Urothelium cell line (cell line): Measurements from ENCODE around the gene GREB1.

Experiments
- DNase-seq: peaks from one replicate; pipeline ENCODE4 v3.0.0; 2011; ENCODE audit warnings: low spot score, mixed read lengths
- FAIRE-seq: peaks from 2 replicates; lab custom pipeline; 2011; peaks lifted over from hg19 to GRCh38; lab: Jason Lieb, UNC

GREB1 gene

DNA sequence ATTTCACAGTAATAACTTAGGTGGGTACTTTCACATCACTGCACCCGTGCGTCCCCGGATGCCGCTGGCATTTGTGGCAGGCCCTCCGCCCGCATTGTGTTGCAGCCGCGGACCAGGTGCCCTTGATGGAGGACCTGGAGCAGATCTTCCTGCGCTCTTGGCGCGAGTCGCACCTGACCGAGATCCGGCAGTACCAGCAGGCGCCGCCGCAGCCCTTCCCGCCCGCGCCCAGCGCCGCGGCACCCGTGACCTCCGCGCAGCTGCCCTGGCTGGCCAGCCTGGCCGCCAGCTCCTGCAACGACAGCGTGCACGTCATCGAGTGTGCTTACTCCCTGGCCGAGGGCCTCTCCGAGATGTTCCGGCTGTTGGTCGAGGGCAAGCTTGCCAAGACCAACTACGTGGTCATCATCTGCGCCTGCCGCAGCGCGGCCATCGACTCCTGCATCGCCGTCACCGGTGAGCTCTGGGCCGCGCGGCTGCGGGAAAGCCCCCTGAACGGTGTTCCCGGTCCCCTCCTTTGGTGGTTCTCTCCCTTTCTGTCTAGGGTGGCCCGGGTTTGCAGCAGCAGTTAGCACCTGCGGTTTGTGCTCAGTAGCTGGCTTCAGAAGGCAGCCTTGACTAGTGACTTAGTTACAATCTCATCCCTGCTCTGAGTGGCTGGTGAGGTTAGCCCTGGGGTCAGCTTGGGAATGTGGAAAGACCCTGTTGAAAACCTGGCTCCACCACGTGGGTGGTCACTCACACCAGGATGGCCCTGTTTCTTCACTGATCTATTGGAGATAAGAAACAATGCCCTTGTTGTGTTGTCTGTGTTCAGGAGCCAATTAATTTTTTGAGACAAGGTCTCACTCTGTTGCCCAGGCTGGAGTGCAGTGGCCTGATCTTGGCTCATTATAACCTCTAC lies 59.1 kb downstream of the GREB1 start:
- FAIRE-seq = no peak
- DNase-seq = no peak

DNA sequence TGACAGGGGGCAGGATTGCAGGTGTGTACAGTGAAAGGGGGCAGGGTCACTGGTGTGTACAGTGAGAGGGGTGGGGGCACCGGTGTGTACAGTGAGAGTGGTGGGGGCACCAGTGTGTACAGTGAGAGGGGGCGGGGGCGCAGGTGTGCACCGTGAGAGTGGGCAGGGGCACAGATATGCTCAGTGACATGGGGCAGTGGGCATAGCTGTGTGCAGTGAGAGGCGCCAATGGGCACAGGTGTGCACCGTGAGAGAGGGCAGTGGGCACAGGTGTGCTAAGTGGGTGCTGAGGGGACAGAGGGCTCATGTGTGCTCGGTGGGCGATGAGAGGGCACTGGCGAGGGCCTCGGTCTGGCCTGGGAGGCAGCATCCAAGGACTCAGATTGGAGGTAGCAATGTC lies 63.0 kb downstream of the GREB1 start:
- peak; percentile 73 for FAIRE-seq
- DNase-seq = no peak

DNA sequence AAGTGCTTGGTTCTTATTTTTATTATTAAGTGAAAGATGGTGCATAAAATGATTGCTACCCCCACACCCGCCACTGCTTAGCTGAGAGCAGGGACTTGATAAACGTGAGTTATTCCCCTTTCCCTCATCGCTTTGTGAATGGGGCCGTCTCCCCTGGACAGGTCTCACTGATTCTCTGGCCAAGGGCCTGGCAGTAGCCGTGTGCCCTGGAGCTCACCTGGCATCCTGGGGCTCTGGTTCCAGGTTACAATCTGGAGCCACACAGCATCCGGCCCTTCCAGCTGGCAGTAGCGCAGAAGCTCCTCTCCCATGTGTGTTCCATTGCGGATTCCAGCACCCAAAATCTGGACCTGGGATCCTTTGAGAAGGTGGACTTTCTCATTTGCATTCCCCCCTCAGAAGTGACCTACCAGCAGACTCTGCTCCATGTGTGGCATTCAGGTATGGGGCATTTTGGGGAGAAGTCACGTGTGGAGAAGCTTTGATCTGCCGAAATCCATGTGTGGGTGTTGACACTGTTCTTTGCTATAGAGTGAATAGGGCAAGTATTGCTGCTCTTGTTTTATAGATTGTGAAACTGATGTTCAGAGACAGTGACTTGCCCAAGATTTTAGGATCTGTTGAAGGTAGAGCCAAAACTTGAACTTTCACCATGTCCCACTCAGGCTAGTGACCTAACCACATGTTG lies 63.8 kb downstream of the GREB1 start:
- FAIRE-seq (no peak), DNase-seq (no peak)

DNA sequence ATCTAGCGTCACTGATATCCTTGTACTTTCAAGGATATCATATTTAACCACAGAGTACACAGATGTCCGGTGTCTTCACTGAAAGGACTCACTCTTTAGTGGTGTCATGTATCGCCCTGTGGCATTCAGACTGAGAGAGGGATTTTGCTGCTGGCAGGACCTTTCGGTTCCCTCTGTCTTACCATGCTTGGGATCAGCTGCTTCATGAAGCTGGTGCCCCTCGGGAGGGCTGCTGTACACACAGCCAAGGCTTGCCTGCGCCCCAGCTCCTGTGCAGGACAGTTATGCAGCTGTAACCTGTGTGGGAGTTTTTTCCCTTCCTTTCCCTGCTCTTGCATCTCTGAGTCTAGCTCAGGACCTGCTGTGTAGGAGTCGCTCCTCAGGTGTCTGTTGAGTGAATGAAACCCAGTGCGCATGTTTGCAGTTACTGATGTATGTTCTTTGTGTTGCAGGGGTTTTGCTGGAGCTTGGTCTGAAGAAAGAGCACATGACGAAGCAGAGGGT lies 64.4 kb downstream of the GREB1 start:
- FAIRE-seq = no peak
- DNase-seq = no peak

DNA sequence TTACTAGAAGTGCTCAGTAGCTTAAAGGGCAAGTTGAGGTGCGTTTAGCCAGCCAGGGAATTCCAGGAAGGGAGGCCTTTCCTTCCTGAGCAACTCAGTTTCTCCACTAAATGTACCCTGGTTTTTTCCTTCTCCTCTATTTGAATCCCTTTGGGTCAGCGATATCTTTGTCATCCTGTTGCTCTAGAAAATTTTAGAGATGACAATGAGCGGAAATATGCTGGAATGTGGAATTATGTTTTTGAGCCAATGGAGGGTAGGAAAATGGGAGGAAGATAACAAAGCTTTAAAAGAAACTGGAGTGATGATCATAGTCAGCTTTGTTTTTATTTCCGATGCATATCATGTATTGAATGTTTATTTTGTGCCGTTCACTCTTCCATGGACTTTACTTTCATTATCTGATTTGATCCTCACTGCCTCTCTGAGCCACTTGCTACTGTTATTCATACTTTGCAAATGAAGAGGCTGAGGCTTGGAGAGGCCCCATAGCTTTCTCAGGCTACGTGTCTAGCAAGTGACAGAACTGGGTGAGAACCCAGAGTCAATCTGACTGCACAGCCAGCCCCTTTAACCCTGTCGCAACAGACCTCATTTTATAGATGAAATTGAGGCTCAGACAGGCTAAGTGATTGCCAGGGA lies 68.8 kb downstream of the GREB1 start:
- FAIRE-seq (no peak), DNase-seq (no peak)

DNA sequence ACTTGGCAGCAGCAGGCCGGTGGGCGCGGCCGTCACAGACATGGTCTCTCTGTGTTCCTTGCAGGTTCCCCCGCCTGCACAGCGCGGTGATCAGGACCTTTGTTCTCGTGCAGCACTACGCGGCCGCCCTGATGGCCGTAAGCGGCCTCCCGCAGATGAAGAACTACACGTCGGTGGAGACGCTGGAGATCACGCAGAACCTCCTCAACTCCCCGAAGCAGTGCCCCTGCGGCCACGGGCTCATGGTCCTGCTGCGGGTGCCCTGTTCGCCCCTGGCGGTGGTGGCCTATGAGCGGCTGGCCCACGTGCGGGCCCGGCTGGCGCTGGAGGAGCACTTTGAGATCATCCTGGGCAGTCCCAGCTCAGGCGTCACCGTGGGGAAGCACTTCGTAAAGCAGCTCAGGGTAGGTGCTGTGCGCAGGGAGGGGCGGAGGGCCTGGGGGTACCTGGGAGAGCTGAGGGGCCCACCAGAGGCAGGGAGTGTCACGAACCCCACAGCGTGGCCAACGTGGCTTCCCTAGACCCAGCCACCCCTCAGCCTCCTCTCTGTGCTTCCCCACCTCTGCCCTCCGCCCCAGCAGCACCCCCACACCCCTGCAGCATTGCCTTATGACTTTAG lies 76.9 kb downstream of the GREB1 start:
- FAIRE-seq (no peak), DNase-seq (no peak)

DNA sequence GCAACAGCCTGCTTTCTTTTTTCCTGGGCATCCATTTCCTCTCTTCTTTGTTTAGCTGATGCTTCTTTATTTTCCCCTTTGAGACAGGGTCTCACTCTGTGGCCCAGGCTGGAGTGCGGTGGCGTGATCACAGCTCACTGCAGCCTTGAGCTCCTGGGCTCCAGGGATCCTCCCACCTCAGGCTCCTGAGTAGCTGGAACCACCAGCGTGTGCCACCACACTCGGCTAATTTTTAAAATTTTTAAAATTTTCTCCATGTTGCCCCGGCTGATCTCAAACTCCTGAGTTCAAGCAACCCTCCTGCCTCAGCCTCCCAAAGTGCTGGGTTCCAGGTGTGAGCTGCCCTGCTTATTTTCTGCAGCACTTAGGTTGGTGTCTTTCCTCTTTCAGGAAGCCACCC lies 77.4 kb downstream of the GREB1 start:
- FAIRE-seq (no peak), DNase-seq (no peak)

DNA sequence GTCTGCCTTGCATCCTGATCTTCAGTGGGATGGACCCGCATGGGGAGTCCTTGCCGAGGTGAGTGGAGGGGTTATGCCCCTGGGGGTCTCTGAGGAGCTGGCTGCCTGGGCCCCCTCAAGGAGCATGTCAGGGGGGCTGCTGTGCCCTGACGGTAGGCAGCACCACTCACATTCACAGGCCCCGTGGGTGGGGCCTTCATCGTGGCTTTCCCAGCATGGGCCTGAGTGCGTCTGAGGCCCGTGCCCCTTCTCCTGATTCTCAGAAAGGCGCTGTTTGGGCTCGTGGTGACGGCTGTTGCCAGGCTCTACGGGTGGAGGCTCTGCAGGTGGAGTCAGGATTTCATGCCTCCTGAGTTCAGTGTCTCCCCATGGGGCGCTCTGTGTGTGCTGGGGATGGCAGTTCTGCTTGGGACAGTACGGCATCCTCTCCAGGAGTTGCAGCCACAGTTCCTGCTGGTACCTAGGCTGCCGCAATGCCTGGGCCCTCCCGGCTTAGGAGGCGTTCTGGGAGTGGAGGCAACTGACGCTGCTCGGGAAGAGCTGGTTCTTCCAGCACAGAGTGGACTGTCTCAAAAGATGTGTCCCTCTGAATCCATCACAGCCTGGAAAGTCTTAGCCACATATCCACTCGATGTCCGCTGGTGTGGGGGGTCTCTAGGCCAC lies 78.8 kb downstream of the GREB1 start:
- no peak for FAIRE-seq

DNA sequence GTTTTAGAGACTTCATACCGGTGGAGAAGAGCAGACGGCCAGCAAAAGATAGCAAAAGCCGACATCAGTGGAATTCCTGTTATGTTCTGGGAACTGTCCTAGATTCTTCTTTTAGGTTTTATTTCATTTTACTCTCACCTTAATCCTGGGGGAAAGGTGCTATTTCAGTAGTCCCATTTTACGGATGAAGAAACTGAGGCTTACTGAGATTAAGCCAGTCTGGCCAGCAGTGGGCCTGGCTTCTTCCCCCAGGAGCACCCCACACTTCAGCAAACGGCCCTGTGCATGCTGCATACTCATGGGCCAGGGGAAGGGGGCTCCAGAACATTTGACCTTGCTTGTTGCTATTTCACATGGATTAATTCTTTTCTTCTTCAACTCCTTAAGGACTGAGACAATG lies 79.5 kb downstream of the GREB1 start:
- FAIRE-seq (no peak), DNase-seq (no peak)

More for the DNA sequence above, 78.8 kb downstream of the GREB1 start:
- no peak for DNase-seq

DNA sequence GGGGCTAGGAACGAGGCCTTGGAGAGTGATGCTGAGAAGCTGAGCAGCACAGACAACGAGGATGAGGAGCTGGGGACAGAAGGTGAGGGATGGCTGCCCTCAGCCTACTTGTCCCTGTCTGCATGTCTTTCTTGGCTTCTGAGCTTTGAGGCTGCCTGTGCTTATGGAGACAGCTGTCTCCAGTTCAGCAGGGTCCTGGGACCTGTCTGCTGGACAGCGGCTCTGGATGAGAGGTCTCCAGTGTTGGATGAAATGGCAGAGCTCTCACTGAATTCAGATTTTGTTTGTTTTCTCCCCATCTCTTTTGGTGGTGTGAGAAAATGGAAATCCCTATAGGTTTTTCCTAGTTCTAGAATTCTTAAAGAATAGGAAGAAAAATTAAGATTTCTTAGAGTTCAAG lies 81.4 kb downstream of the GREB1 start:
- FAIRE-seq (no peak), DNase-seq (no peak)

DNA sequence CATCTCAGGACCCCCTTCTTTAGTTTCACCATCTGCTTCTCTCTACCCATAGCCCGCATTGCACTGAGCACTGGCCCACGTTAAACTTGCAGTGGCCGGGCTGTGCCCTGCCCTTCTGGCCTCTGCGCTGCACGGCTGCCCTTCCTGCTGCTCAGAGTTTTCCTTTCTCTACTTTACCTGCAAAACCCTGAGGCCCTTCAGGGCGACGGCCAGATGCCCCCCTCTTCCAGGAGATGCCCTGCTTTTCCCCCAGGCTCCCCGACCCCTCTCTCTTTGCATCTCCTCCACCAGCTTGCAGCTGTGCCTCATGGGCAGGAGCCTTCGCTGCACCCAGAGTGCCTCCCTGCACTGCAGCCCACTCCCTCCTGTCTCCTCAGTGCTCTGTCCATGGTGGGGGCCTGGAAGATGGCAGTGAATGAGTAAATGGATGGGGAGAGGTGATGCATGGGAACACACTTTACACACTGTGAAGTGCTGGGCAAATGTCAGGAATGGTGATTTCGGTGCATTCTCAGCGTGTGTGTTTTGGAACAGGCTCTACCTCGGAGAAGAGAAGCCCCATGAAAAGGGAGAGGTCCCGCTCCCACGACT lies 82.3 kb downstream of the GREB1 start:
- FAIRE-seq (peak; percentile 32), DNase-seq (no peak)

DNA sequence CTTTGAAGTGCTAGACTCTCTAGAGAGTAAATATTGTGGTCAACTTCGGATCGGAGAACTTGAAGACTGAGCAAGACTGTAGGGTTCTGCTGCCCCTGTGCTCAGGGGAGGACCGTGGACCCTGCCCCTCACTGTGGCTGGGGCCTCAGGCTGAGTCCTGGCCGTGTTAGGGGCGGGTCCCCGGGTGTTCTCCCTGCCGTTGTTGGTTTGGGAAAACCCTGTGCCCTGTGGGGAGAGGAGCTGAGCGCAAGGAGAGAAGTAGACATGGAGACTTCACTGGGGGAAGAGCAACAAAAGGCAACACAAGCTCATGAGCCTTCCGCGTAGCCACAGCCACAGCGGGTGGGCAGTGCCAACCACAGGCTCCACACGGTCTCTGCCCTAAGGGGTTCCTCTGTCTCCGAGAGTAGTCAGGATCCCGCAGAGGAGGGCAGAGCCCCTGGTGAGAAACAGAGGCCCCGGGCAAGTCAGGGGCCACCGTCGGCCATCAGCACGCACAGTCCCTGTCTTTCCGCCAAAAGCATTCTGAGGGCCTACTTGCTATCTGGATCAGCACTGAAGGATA lies 83.1 kb downstream of the GREB1 start:
- FAIRE-seq (no peak), DNase-seq (no peak)

DNA sequence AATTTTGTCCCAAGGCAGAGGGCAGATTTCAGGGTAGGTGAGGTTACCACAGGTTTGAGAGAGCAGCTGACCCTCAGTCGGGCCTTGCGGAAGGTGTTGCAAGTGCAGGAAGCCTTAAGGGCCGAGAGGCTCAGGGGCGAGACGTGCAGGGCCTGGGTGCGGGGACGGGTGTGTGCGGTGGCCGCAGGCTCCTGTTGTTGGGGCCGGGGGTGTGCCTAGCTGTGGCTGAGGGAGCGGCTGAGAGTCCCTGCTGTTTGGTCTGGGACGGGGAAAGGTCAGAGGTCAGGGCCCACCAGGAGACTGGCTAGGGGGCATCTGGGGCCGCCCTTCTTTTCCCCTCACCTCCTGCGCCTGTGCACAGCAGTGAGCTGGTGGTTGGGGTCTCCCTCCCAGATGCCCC lies 83.7 kb downstream of the GREB1 start:
- DNase-seq (no peak), FAIRE-seq (no peak)

DNA sequence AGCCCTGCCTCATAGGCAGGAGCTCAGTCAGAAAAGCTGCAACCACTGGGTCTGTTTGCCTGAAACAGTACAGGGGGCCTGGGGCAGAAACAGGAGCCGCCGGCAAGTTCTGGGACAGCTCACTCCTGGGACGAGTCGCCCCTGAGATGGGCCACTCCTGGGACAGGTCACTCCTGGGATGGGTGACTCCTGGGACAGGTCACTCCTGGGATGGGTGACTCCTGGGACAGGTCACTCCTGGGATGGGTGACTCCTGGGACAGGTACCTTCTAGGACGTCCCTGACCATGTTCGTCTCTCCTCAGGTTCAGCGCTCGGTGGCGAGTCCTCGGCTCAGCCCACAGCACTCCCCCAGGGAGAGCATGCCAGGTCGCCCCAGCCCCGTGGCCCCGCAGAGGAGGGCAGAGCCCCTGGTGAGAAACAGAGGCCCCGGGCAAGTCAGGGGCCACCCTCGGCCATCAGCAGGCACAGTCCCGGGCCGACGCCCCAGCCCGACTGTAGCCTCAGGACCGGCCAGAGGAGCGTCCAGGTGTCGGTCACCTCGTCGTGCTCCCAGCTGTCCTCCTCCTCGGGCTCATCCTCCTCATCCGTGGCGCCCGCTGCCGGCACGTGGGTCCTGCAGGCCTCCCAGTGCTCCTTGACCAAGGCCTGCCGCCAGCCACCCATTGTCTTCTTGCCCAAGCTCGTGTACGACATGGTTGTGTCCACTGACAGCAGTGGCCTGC lies 84.3 kb downstream of the GREB1 start:
- DNase-seq (no peak), FAIRE-seq (no peak)

DNA sequence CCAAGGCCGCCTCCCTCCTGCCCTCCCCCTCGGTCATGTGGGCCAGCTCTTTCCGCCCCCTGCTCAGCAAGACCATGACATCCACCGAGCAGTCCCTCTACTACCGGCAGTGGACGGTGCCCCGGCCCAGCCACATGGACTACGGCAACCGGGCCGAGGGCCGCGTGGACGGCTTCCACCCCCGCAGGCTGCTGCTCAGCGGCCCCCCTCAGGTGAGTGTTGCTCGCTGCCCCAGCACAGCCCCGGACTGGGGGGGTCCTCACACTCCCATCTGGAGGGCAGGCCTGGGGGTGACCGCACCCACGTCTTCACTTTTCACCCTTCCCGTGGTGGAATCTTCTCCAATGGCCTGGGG lies 84.8 kb downstream of the GREB1 start:
- no peak for DNase-seq
- FAIRE-seq = no peak

DNA sequence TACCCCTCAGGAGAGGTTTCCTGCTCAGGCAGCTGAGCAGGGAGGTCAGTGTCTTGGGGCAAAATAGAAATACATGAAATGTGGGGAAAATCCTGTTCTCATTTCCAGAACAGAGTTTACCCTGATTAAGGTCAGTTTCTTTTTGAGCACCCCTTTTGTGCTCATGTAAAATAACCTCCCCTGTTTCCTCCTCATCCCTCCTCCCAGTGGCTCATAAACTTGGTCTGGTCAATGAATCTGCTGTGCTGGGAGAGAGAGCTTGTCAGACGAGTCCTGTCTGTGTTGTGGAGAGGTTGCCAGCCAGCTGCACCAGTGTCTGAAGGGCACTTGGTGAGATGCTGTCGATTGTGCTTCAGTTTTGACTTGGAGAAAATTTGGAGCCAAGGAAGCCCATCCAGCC lies 87.6 kb downstream of the GREB1 start:
- DNase-seq (no peak), FAIRE-seq (no peak)

DNA sequence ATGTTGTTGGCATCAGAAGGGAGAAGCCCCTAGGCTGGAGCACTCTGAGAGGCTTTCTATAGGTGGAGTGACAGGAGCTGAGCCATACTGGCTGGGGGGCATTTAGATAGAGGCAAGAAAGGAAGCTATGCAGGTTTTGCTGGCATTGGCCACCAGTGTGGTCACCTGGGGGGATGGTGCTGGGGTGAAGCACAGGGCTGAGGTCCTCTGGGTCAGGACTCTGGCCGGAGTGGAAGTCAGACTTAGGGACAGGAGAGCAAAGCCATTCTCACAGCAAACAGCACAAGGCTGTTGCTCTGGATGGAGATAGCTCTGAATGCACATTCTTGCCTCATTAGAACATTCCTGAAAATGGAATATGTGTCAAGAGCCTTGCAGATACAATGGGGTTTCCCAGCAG lies 88.8 kb downstream of the GREB1 start:
- FAIRE-seq = no peak

DNA sequence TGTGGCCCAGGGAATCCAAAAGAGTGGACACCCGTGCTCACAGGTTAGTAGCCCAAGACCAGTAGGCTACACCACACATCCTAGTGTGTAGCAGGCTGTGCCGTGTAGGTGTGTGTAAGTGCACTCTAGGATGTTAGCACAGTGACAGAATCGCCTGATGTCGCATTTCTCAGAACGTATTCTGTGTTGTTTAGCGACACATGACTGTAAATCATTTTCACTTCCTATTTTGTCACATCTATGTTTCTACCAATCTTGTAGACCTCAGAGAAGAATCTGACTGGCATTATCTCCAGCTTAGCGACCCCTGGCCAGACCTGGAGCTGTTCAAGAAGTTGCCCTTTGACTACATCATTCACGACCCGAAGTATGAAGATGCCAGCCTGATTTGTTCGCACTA lies 91.0 kb downstream of the GREB1 start:
- FAIRE-seq = no peak
- DNase-seq = no peak

More for the DNA sequence above, 88.8 kb downstream of the GREB1 start:
- no peak for DNase-seq

DNA sequence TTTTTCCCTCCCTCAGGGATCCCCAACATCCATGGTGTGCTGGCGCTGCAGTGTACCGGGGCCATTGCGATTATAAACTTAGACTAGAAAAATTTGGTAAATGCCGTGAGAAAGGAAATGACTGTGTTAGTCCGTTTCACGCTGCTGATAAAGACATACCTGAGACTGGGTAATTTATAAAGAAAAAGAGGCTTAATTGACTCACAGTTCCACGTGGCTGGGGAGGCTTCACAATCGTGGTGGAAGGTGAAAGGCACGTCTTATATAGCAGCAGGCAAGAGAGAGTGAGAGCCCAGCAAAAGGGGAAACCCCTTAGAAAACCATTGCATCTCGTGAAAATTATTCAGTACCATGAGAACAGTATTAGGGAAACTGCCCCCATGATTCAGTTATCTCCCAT lies 91.8 kb downstream of the GREB1 start:
- DNase-seq (no peak), FAIRE-seq (no peak)
